Endothelial cell of umbilical vein (primary cell): ENCODE results near the gene TM9SF4.

Experiments used
- EZH2 ChIP-seq: IDR thresholded peaks from 2 replicates; pipeline ENCODE4 v1.6.1; 2012; ENCODE audit warnings: borderline replicate concordance, low read depth, mild to moderate bottlenecking, moderate library complexity, low read length, inconsistent platforms; ENCODE audit not compliant: severe bottlenecking
- JUN ChIP-seq: IDR thresholded peaks from 2 replicates; pipeline ENCODE4 v1.6.1; 2011; ENCODE audit warnings: borderline replicate concordance, low read depth; ENCODE audit not compliant: insufficient read length, insufficient read depth
- POLR2A ChIP-seq: IDR thresholded peaks from 2 replicates; pipeline ENCODE4 v1.6.1; 2012; ENCODE audit warnings: low read depth, mild to moderate bottlenecking, control low read depth, low read length
- POLR2AphosphoS5 ChIP-seq: IDR thresholded peaks from 2 replicates; pipeline ENCODE4 v1.6.1; 2012; ENCODE audit warnings: low read depth, mild to moderate bottlenecking, control low read depth, low read length, moderate library complexity; ENCODE audit not compliant: insufficient read depth
- TF ChIP-seq, protein P1 (sequence below), 2 donors: IDR thresholded peaks; 1 replicate in 1 of 2; 2 replicates in 1 of 2; pipeline ENCODE4 v1.5.1; 2011; ENCODE audit warnings: low read length in 2 of 2, mild to moderate bottlenecking in 2 of 2, moderate library complexity in 2 of 2, control low read depth in 1 of 2, inconsistent platforms in 1 of 2, low read depth in 1 of 2; ENCODE audit not compliant: insufficient read depth in 1 of 2; ENCODE audit errors: extremely low read depth in 1 of 2
- TF ChIP-seq, protein P2 (sequence below): IDR thresholded peaks from 2 replicates; pipeline ENCODE4 v1.6.1; 2011; ENCODE audit not compliant: insufficient read depth, insufficient read length

DNA sequence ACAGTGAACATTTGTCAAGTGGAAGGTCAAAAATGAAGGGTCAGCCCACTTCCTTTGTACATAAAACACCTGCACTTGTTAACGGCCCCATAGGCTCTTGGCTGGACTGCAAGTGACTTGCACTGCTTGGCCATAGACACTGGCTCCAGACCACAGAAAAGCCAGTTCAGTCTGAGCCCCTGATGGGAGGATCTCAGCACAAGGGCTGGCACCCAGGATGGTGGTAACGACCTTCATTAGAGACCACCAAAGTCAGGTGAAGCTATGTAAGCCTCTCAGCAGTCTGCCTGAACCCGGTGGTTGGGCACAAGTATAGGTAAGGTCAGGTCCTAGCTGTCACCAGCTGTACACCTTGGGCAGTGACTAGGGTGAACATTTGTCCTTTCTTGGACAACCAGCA lies 81.9 kb downstream of the TM9SF4 start:
- TF ChIP-seq, protein P1, sequence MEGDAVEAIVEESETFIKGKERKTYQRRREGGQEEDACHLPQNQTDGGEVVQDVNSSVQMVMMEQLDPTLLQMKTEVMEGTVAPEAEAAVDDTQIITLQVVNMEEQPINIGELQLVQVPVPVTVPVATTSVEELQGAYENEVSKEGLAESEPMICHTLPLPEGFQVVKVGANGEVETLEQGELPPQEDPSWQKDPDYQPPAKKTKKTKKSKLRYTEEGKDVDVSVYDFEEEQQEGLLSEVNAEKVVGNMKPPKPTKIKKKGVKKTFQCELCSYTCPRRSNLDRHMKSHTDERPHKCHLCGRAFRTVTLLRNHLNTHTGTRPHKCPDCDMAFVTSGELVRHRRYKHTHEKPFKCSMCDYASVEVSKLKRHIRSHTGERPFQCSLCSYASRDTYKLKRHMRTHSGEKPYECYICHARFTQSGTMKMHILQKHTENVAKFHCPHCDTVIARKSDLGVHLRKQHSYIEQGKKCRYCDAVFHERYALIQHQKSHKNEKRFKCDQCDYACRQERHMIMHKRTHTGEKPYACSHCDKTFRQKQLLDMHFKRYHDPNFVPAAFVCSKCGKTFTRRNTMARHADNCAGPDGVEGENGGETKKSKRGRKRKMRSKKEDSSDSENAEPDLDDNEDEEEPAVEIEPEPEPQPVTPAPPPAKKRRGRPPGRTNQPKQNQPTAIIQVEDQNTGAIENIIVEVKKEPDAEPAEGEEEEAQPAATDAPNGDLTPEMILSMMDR (IDR thresholded peaks at IDR 0.05; ENCODE audit: extremely low read depth in 1 of 2, insufficient read depth in 1 of 2, low read depth in 1 of 2, low read length in 2 of 2) = no peak
- no peak for TF ChIP-seq POLR2AphosphoS5
- no peak for TF ChIP-seq POLR2A
- no peak for TF ChIP-seq EZH2
- TF ChIP-seq, protein P2, sequence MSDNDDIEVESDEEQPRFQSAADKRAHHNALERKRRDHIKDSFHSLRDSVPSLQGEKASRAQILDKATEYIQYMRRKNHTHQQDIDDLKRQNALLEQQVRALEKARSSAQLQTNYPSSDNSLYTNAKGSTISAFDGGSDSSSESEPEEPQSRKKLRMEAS = no peak
- no peak for TF ChIP-seq JUN
